ENCODE measurements around the gene DOK6.

DOK6 gene

DNA sequence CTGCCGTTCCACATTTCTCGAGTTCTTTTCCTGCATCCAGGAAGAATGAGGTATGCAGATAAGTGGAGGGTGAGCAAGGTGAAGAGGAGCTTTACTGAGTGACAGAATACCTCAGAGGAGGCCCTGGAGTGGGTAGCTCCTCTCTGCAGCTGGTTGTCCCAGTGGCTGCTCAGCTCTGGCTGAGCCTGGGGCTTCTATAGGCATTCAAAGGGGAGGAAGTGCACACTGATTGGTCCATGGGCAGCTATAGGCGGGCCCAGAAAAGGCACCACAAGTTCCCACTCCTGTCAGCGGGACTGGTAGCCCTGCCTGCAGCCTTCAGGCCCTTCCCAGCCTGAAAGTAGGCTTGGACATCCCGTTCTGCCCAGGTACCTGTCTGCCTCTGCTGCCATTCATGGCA, 94.7 kb downstream of the DOK6 start:
- Histone ChIP-seq H3K79me2 (ENCODE audit: control insufficient read depth, insufficient read depth, low read length, poor library complexity) (no peaks in the 10 kb centered on the region), H4K12ac (ENCODE audit: low read depth, low read length) (no peak overlapping the region)
- WGBS (ENCODE audit: extremely low coverage, insufficient coverage, insufficient read length) = no CpG with 5 or more reads among the region's 5 CpGs

DNA sequence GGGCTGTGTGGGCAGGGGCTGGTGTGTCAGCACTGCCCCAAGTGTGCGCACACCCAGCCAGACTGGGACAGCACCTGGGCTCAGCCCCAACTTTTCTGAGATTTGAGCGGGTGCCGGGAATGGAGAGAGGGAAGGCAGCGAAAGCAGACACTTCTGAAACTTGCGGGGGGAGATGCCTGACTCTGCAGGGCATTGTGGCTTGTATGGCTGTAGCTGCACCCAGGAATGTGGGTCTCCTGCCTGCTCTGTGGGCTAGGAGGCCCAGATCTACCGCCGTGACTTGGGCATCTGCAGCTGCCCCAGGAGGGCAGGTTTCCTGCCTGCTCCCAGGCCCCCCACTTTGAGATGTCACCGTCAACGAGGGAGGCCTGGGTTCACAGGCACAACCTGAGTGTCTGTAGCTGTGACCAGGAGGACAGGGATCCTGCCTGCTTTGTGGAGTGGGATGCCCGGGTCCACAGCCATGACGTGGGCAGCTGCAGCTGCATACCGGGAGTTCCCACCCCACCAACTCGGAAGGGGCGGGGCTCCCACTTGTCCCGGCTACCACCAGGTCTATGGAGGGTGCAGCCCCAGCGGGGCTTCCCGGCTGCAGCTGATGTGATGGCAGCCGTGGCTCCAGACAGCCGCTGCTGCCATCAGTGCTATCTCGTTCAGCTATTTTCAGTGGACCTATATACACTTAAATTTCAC, 95.3 kb downstream of the DOK6 start:
- no peak overlapping the region for H4K8ac ChIP-seq (ENCODE audit: low read depth, low read length)
- no peak overlapping the region for H2BK120ac ChIP-seq (ENCODE audit: insufficient read depth, low read length, poor library complexity)
- H2BK5ac ChIP-seq (ENCODE audit: low read depth, low read length, poor library complexity) = no peak overlapping the region
- no peak overlapping the region for H3K4me3 ChIP-seq (ENCODE audit: low read depth, low read length)
- no peaks in the 10 kb centered on the region for H3K79me2 ChIP-seq (ENCODE audit: control insufficient read depth, insufficient read depth, low read length, poor library complexity)
- no peak overlapping the region for H2BK12ac ChIP-seq (ENCODE audit: low read length)
- no peak overlapping the region for H3K9ac ChIP-seq (ENCODE audit: low read length)
- no peak overlapping the region for H3K18ac ChIP-seq (ENCODE audit: low read length)
- no peak overlapping the region for H3K4ac ChIP-seq (ENCODE audit: low read depth, low read length)
- no peaks in the 10 kb centered on the region for H3K27me3 ChIP-seq (ENCODE audit: insufficient read depth, low read length)
- H3K79me1 ChIP-seq (ENCODE audit: low read length) = no peaks in the 10 kb centered on the region
- H4K91ac ChIP-seq (ENCODE audit: low read depth, low read length) = no peak overlapping the region
- no CpG with 5 or more reads among the region's 20 CpGs for whole genome bisulfite sequencing (ENCODE audit: extremely low coverage, insufficient coverage, insufficient read length)
- peaks cover 14% of the 10 kb centered on the region for H3K9me3 ChIP-seq (ENCODE audit: insufficient read depth, low read depth, low read length)
- no peak overlapping the region for H3K4me2 ChIP-seq (ENCODE audit: low read length)
- H3K36me3 ChIP-seq (ENCODE audit: control insufficient read depth in 1 of 2, insufficient read depth in 2 of 2, low read length in 2 of 2) = no peaks in the 10 kb centered on the region
- no peak for DNase-seq
- H4K12ac ChIP-seq (ENCODE audit: low read depth, low read length) = no peak overlapping the region
- H3K14ac ChIP-seq (ENCODE audit: low read length) = no peak overlapping the region
- no peak overlapping the region for H2AK5ac ChIP-seq (ENCODE audit: low read length)
- no peak overlapping the region for H3K23ac ChIP-seq (ENCODE audit: low read length)
- H2AFZ ChIP-seq (ENCODE audit: insufficient read depth, low read length, poor library complexity) = no peak overlapping the region
- H3K27ac ChIP-seq (ENCODE audit: low read depth, low read length) = no peak overlapping the region
- no peaks in the 10 kb centered on the region for H3K4me1 ChIP-seq (ENCODE audit: control insufficient read depth in 1 of 2, insufficient read depth in 2 of 2, low read length in 2 of 2)

More for the DNA sequence above, 94.7 kb downstream of the DOK6 start:
- Histone ChIP-seq H3K79me1 (ENCODE audit: low read length) (no peaks in the 10 kb centered on the region), H4K91ac (ENCODE audit: low read depth, low read length) (no peak overlapping the region), H3K4me2 (ENCODE audit: low read length) (no peak overlapping the region), H3K23ac (ENCODE audit: low read length) (no peak overlapping the region), H3K4me1 (ENCODE audit: control insufficient read depth in 1 of 2, insufficient read depth in 2 of 2, low read length in 2 of 2) (no peaks in the 10 kb centered on the region), H2AFZ (ENCODE audit: insufficient read depth, low read length, poor library complexity) (no peak overlapping the region), H3K4ac (ENCODE audit: low read depth, low read length) (no peak overlapping the region), H3K27me3 (ENCODE audit: insufficient read depth, low read length) (no peaks in the 10 kb centered on the region), H3K27ac (ENCODE audit: low read depth, low read length) (no peak overlapping the region), H3K9me3 (ENCODE audit: insufficient read depth, low read depth, low read length) (peaks cover 14% of the 10 kb centered on the region), H4K8ac (ENCODE audit: low read depth, low read length) (no peak overlapping the region), H3K36me3 (ENCODE audit: control insufficient read depth in 1 of 2, insufficient read depth in 2 of 2, low read length in 2 of 2) (no peaks in the 10 kb centered on the region), H2BK12ac (ENCODE audit: low read length) (no peak overlapping the region), H3K18ac (ENCODE audit: low read length) (no peak overlapping the region), H3K9ac (ENCODE audit: low read length) (no peak overlapping the region), H2AK5ac (ENCODE audit: low read length) (no peak overlapping the region), H2BK5ac (ENCODE audit: low read depth, low read length, poor library complexity) (no peak overlapping the region), H3K14ac (ENCODE audit: low read length) (no peak overlapping the region), H3K4me3 (ENCODE audit: low read depth, low read length) (no peak overlapping the region), H2BK120ac (ENCODE audit: insufficient read depth, low read length, poor library complexity) (no peak overlapping the region)
- peak in 1 of 2 donors; percentile 14 for DNase-seq

DNA sequence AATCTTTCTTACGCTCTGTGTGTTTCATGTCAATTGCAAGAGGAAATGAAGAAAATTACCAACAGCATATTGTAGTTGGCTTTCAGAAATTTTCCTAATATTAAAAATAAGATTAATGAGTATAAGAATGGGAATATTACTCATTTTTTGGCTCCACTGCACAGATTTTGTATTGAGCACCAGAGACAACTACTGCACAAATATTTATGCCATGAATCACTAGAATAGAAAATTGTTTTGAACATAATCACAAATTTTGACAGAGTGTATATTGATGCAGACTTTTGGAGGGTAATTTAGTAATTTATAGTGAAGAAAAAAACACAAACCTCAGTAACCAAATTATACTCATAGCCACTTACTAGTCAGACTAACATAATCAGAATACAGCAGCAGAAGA, 118.3 kb downstream of the DOK6 start:
- H3K9ac ChIP-seq (ENCODE audit: low read length) = no peak overlapping the region
- H4K91ac ChIP-seq (ENCODE audit: low read depth, low read length) = no peak overlapping the region
- no peak overlapping the region for H3K4ac ChIP-seq (ENCODE audit: low read depth, low read length)
- H3K14ac ChIP-seq (ENCODE audit: low read length) = no peak overlapping the region
- no peaks in the 10 kb centered on the region for H3K79me2 ChIP-seq (ENCODE audit: control insufficient read depth, insufficient read depth, low read length, poor library complexity)
- DNase-seq = no peak
- no peaks in the 10 kb centered on the region for H3K9me3 ChIP-seq (ENCODE audit: insufficient read depth, low read depth, low read length)
- H4K12ac ChIP-seq (ENCODE audit: low read depth, low read length) = no peak overlapping the region
- H3K27ac ChIP-seq (ENCODE audit: low read depth, low read length) = no peak overlapping the region
- H3K79me1 ChIP-seq (ENCODE audit: low read length) = no peaks in the 10 kb centered on the region
- H3K18ac ChIP-seq (ENCODE audit: low read length) = no peak overlapping the region
- no peak overlapping the region for H2BK12ac ChIP-seq (ENCODE audit: low read length)
- H3K36me3 ChIP-seq (ENCODE audit: control insufficient read depth in 1 of 2, insufficient read depth in 2 of 2, low read length in 2 of 2) = no peaks in the 10 kb centered on the region
- H2AFZ ChIP-seq (ENCODE audit: insufficient read depth, low read length, poor library complexity) = no peak overlapping the region
- WGBS (ENCODE audit: extremely low coverage, insufficient coverage, insufficient read length) = no CpG with 5 or more reads among the region's 1 CpG
- H2BK120ac ChIP-seq (ENCODE audit: insufficient read depth, low read length, poor library complexity) = no peak overlapping the region
- H3K4me2 ChIP-seq (ENCODE audit: low read length) = no peak overlapping the region
- H2BK5ac ChIP-seq (ENCODE audit: low read depth, low read length, poor library complexity) = no peak overlapping the region
- no peaks in the 10 kb centered on the region for H3K4me1 ChIP-seq (ENCODE audit: control insufficient read depth in 1 of 2, insufficient read depth in 2 of 2, low read length in 2 of 2)
- no peak overlapping the region for H3K4me3 ChIP-seq (ENCODE audit: low read depth, low read length)
- no peak overlapping the region for H4K8ac ChIP-seq (ENCODE audit: low read depth, low read length)
- no peaks in the 10 kb centered on the region for H3K27me3 ChIP-seq (ENCODE audit: insufficient read depth, low read length)
- no peak overlapping the region for H3K23ac ChIP-seq (ENCODE audit: low read length)
- no peak overlapping the region for H2AK5ac ChIP-seq (ENCODE audit: low read length)

DNA sequence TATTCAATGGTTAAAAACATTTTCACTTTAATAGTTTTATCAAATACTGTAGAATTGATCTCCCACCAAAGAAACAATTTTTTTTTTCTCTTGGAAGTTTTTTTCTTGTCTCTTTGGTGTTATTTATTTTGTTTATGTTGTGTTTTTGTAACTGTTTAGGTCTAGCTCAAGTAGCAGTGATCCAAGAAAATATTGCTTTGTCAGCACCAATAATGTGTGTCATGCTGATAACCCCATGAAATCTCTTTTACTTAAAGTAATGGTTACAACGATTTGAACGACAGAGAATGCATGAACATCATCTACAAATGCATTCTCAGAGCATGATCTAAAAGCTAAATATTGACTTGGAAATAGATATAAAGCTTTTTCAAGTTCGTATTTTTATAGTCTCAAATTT, 122.9 kb downstream of the DOK6 start:
- Histone ChIP-seq H3K4ac (ENCODE audit: low read depth, low read length) (no peak overlapping the region), H3K27me3 (ENCODE audit: insufficient read depth, low read length) (no peaks in the 10 kb centered on the region), H3K14ac (ENCODE audit: low read length) (no peak overlapping the region), H3K27ac (ENCODE audit: low read depth, low read length) (no peak overlapping the region), H3K79me2 (ENCODE audit: control insufficient read depth, insufficient read depth, low read length, poor library complexity) (no peaks in the 10 kb centered on the region), H2BK12ac (ENCODE audit: low read length) (no peak overlapping the region), H3K9ac (ENCODE audit: low read length) (no peak overlapping the region), H2BK120ac (ENCODE audit: insufficient read depth, low read length, poor library complexity) (no peak overlapping the region), H2AFZ (ENCODE audit: insufficient read depth, low read length, poor library complexity) (no peak overlapping the region), H3K4me3 (ENCODE audit: low read depth, low read length) (no peak overlapping the region), H4K91ac (ENCODE audit: low read depth, low read length) (no peak overlapping the region), H4K12ac (ENCODE audit: low read depth, low read length) (no peak overlapping the region), H4K8ac (ENCODE audit: low read depth, low read length) (no peak overlapping the region), H3K9me3 (ENCODE audit: insufficient read depth, low read depth, low read length) (no peaks in the 10 kb centered on the region), H2AK5ac (ENCODE audit: low read length) (no peak overlapping the region), H3K79me1 (ENCODE audit: low read length) (no peaks in the 10 kb centered on the region), H3K4me2 (ENCODE audit: low read length) (no peak overlapping the region), H3K4me1 (ENCODE audit: control insufficient read depth in 1 of 2, insufficient read depth in 2 of 2, low read length in 2 of 2) (no peaks in the 10 kb centered on the region), H3K36me3 (ENCODE audit: control insufficient read depth in 1 of 2, insufficient read depth in 2 of 2, low read length in 2 of 2) (no peaks in the 10 kb centered on the region), H3K18ac (ENCODE audit: low read length) (no peak overlapping the region), H3K23ac (ENCODE audit: low read length) (no peak overlapping the region), H2BK5ac (ENCODE audit: low read depth, low read length, poor library complexity) (no peak overlapping the region)
- no peak for DNase-seq
- WGBS (ENCODE audit: extremely low coverage, insufficient coverage, insufficient read length) = no CpG with 5 or more reads among the region's 3 CpGs
